Heart right ventricle (tissue), 16 donors: ENCODE measurements around the gene THRSP. TPM values are rescaled to one million over a fixed set of nuclear protein-coding genes. Genes with fewer than 3 reads are reported as not detected.

Source experiments
- ATAC-seq, 8 donors: fragments of 200-7000 bp; cut with Tn5 transposase; one replicate each; pipeline ENCODE4 v1.9.1; 2020; ENCODE audit warnings: mild to moderate bottlenecking in 8 of 8, moderate library complexity in 8 of 8, moderate number of reproducible peaks in 1 of 8
- DNase-seq, 2 donors: peaks; one replicate each; pipeline ENCODE4 v3.0.0-alpha.2; 2020
- H3K27ac ChIP-seq, 10 donors: fragments of 200-600 bp; sonication (generic) in 2 of 10; one replicate each; pipeline versions ENCODE4 v1.5.0 to v1.8.0; 2020 to 2022; ENCODE audit warnings: mild to moderate bottlenecking in 3 of 10
- H3K27me3 ChIP-seq, 7 donors: fragments of 200-600 bp; one replicate each; pipeline ENCODE4 v1.8.0; 2021 to 2022; ENCODE audit warnings: mild to moderate bottlenecking in 2 of 7
- H3K36me3 ChIP-seq, 9 donors: fragments of 200-600 bp; sonication (generic) in 1 of 9; one replicate each; pipeline versions ENCODE4 v1.5.0 to v1.8.0; 2020 to 2022; ENCODE audit warnings: mild to moderate bottlenecking in 2 of 9
- H3K4me1 ChIP-seq, 9 donors: fragments of 200-600 bp; sonication (generic) in 1 of 9; one replicate each; pipeline versions ENCODE4 v1.5.0 to v1.8.0; 2020 to 2022; ENCODE audit warnings: mild to moderate bottlenecking in 4 of 9
- H3K4me3 ChIP-seq, 10 donors: fragments of 200-600 bp; sonication (generic) in 2 of 10; one replicate each; pipeline versions ENCODE4 v1.5.0 to v1.8.0; 2020 to 2022; ENCODE audit warnings: mild to moderate bottlenecking in 7 of 10, moderate library complexity in 2 of 10
- H3K9me3 ChIP-seq, 11 donors: fragments of 200-600 bp in 10 of 11; sonication (generic) in 2 of 11; one replicate each; pipeline versions ENCODE4 v1.5.0 to v1.8.0; 2013 to 2022; ENCODE audit warnings: mild to moderate bottlenecking in 2 of 11, control low read depth in 1 of 11, moderate library complexity in 1 of 11
- CTCF ChIP-seq, 9 donors: fragments of 200-600 bp; sonication (generic) in 2 of 9; IDR thresholded peaks; one replicate each; pipeline versions ENCODE4 v1.5.0 to v1.8.0; 2021 to 2022; ENCODE audit warnings: antibody characterized with exemption in 9 of 9, mild to moderate bottlenecking in 5 of 9, moderate library complexity in 1 of 9
- WGBS, 2 donors: extraction: QIAGEN DNeasy Blood & Tissue Kit; methylation state at CpG; one replicate each; pipeline ENCODE4 v1.1.7; 2013; ENCODE audit warnings: inconsistent platforms in 1 of 2; 5-methylcytosine and 5-hydroxymethylcytosine counted together
- intact Hi-C, 10 donors: fragments of 100-400 bp; cut with DNase I; formaldehyde crosslinking; loops; one replicate each; pipeline versions ENCODE4 v1.11.1 to v1.14.2; 2022
- polyA plus RNA-seq, 2 donors: library from polyadenylated mRNA; stranded (reverse); fragments of 200-250 nt; gene quantifications; one replicate each; pipeline ENCODE4 v1.2.3, GENCODE V29; 2013
- total RNA-seq, 10 donors: library from RNA; stranded (reverse); fragmentation: NEBNext Ultra II Directional in 3 of 10; extraction: Animal tissue kit (Norgen Biotek cat#: 25700) in 3 of 10; gene quantifications; one replicate each; pipeline versions ENCODE4 v1.2.1 to v1.2.4, GENCODE V29; 2021 to 2023
- donor health status: Arrhythmogenic right ventricular cardiomyopathy.
- donor health status: ischemic (EF 13 %, LVEDD 7.1; RV severe dilation, severe dysfunction).
- donor health status: healthy with polysubstance abuse.
- donor health status: DM: no; HTN: yes; CAD: no.
- donor health status: DM: no; HTN: no; CAD: no.
- donor health status: ischemic (EF 25% LVEDD 6.9; RV normal size, moderate dysfunction).
- donor health status: ischemic (EF 25% LVEDD 5.7; RV mildly dilated, moderate dysfunction).
- donor health status: healthy.
- donor health status: DM: yes; HTN: yes; CAD: no.
- donor health status: Ischemic cardiomyopathy.
- donor health status: ischemic (EF 35%, LVEDD 5.7; RV mildly dilated, moderate dysfunction).
- donor health status: nonischemic (EF 11% LVEDD 7.7; RV severe dilation, severe dysfunction).
- donor health status: DM: yes; HTN: yes; CAD: no.
- donor health status: PGD.
- donor health status: ischemic (EF 29% LVEDD 5.4; RV normal size, mild dysfunction).
- donor health status: nonischemic (EF 23%, LVEDD 6.1; RV moderate dilation, normal function).

THRSP gene
- total and polyA plus RNA-seq, 12 donors: 0.21 to 25.4 (median 4.0) TPM; not detected in 3

- ATAC-seq (no peak), DNase-seq (no peak)
- Histone ChIP-seq H3K27me3 (peaks cover 0 to 15% (median 6%) of the 10 kb centered on the region in 7 donors), H3K9me3 (no peaks in the 10 kb centered on the region), H3K4me3 (no peak overlapping the region), H3K27ac (no peak overlapping the region), H3K4me1 (peaks cover 0 to 12% (median 5%) of the 10 kb centered on the region in 9 donors), H3K36me3 (no peaks in the 10 kb centered on the region)
- WGBS, 2 donors: 30 to 42% methylated on average over 3 of the region's 3 CpGs
- intact Hi-C loops: no loop called here
- no peak for TF ChIP-seq CTCF (IDR thresholded peaks at IDR 0.05)
Measured at GRCh38 chr11:78020246-78020645, 43.4 kb upstream of the THRSP start.

GRCh38 chr11:78021611-78022010 lies 42.0 kb upstream of the THRSP start:
- ATAC-seq (no peak), DNase-seq (no peak)
- Histone ChIP-seq H3K27ac (no peak overlapping the region), H3K27me3 (peaks cover 0 to 15% (median 6%) of the 10 kb centered on the region in 7 donors), H3K36me3 (no peaks in the 10 kb centered on the region), H3K4me3 (no peak overlapping the region), H3K4me1 (peaks cover 0 to 12% (median 5%) of the 10 kb centered on the region in 9 donors), H3K9me3 (no peaks in the 10 kb centered on the region)
- 90 to 93% methylated on average over 6 of the region's 6 CpGs for WGBS, 2 donors
- intact Hi-C loops: no loop called here
- TF ChIP-seq CTCF (IDR thresholded peaks at IDR 0.05): no peak

GRCh38 chr11:78022397-78023396 lies 41.0 kb upstream of the THRSP start, which contains the start of gene KCTD14:
Gene KCTD14, minus strand, starts transcription at chr11:78023276. Its CDS starts 27 bp downstream, at chr11:78023249.
- 12 to 17% methylated on average over 36 to 37 of the region's 37 CpGs for WGBS, 2 donors
- peaks cover 0 to 15% (median 6%) of the 10 kb centered on the region in 7 donors for H3K27me3 ChIP-seq
- H3K36me3 ChIP-seq: no peaks in the 10 kb centered on the region
- peak; percentile 39 to 79 (median 57) for ATAC-seq
- DNase-seq: peak; percentile 8 to 23
- H3K9me3 ChIP-seq: no peaks in the 10 kb centered on the region
- TF ChIP-seq CTCF (IDR thresholded peaks at IDR 0.05): no peak
- H3K27ac ChIP-seq: peak within 1 kb of the TSS in 1 of 10 donors; percentile 10
- peaks cover 0 to 12% (median 5%) of the 10 kb centered on the region in 9 donors for H3K4me1 ChIP-seq
- intact Hi-C loops: no loop called here
- H3K4me3 ChIP-seq: peak within 1 kb of the TSS in 9 of 10 donors; percentile 37 to 57 (median 48)

- H3K27me3 ChIP-seq: peaks cover 0 to 15% (median 6%) of the 10 kb centered on the region in 7 donors
- peak overlapping the region in 9 of 10 donors; percentile 37 to 57 (median 48) for H3K4me3 ChIP-seq
- H3K9me3 ChIP-seq: no peaks in the 10 kb centered on the region
- H3K36me3 ChIP-seq: no peaks in the 10 kb centered on the region
- ATAC-seq: no peak
- H3K4me1 ChIP-seq: peaks cover 0 to 12% (median 5%) of the 10 kb centered on the region in 9 donors
- intact Hi-C loops: no loop called here
- WGBS, 2 donors: 77 to 81% methylated on average over 7 of the region's 7 CpGs
- DNase-seq: no peak
- H3K27ac ChIP-seq: peak overlapping the region in 1 of 10 donors; percentile 10
- TF ChIP-seq CTCF (IDR thresholded peaks at IDR 0.05): no peak
Measured at GRCh38 chr11:78023426-78023825, 40.2 kb upstream of the THRSP start.
